Measurements from ENCODE around the gene TTC39C. TPM values are rescaled to one million over a fixed set of nuclear protein-coding genes. Genes with fewer than 3 reads are reported as not detected.

TTC39C gene
- total RNA-seq, 1 donor from 2014 or later, result 41.5 TPM

GRCh38 chr18:24089076-24089475, 74.5 kb downstream of the TTC39C start:
- DNase-seq, result no peak

DNA sequence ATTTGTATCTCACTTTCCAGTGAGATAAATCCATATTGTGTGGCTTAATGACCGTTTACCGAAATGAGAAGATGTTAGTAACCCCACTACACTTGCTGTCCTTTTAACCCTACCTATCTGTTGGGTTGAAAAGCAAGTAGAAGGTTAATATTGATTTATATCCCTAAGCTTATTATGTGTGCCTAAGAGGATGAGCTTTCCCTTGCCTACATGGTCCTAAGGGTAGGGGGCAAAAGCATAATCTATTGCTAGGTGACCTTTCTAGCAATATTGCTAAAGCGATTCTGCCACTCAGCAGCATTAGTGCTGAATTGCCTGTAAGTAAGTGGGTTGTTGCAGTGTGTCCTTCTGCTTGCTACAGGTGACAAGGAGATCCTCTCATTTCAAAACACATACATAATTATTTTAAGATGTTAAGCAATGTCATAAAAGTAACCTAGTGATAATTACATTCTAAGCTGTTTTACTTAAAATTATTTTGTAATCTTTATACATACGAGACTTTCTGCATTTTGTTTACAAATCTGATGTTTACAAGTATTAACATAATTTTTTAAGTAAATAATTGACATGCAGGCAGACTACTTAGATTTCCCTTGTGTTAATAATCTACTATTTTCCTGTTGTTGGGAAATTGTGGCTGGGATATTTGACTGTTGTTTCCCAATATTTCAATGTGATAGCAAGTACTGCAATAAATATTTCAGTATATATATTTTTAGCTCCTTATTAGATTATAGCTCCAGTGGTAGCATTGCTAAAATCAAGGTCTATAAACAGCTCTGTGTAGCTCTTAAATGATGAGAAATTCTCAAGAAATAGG, 75.2 kb downstream of the TTC39C start:
- DNase-seq, result no peak

- DNase-seq, result no peak
Observed at GRCh38 chr18:24090876-24091275, 76.3 kb downstream of the TTC39C start.

GRCh38 chr18:24094561-24094960, 80.0 kb downstream of the TTC39C start:
- DNase-seq, result no peak

DNA sequence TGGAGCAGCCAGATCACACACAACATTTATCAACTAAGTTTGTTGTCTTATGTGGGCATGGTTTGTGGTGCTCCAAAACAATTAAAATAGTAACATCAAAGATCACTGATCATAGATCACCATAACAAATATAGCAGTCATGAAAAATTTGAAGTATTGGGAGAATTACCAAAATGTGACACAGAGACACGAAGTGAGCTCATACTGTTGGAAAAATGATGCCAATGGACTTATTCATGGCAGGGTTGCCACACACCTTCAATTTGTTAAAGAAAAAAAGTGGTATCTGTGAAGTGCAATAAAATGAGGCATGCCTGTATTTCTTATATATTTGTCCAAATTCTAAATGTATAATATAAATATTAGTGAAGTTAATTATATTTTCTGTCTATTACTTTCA, 81.4 kb downstream of the TTC39C start:
- no peak for DNase-seq

DNA sequence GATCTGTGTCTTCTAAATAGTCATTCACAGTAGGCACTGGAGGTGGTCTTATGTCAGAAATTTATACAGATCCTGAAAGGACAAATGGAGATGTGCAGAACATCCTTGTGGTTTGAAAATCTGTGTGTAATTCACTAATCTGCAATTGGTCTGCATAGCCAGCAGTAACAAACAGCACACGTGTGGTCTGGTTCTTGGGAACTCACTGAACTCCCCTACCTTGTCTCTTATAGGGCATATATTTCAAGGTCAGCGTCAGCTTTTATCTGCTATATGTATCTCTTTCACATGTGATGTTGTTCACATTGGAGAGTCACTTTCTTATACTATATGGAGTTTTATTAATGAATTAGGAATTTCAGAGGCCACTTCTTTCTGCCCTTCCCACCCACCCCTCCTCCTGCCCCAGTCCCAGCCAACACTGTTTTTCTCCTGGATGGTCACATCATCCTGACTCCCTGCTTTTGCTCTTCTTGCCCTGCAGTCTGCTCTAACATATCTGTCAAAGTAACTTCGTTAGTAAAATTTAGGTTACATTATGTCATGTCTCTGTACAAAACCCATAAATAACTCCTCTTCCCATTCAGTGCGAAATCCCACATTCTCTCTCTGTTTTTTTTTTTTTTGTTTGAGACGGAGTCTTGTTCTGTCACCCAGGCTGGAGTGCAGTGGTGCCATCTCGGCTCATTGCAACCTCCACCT, 88.9 kb downstream of the TTC39C start:
- DNase-seq, result no peak

DNA sequence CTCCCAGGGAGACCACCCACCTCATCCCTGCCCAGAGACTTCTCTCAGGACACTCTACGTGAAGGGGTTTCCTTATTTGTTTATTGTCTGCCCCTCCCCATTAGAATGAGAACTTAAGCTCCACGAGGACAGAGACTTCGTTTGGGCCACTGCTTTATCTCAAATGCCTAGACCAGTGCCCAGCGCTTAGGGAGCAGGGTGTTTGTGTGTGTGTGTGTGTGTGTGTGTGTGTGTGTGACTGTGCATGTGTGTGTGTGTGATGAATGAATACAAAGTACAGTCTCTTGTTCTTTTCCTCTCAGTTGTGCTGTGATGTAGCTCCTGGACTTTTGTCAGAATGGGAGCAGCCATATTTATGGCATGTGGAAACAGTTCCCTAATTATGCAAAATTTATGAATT, 89.9 kb downstream of the TTC39C start:
- DNase-seq, result no peak

DNA sequence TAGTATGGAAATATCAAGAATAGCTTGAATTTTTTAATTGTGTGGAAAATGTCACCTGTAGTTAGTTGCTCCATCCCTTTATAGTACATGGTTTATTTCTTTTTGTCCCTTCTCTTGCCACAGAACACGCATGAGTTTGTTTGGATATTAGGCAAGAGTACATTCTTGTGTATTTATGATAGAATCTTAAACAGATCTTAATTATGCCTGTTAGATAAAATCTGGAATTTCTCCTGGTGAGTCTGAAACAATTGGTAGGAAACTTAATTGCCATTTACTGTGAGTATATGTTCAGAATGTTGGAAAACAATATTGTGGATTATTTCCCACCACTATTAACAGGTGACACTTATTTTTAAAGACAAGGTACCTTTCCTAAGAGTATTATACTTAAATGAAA, 94.1 kb downstream of the TTC39C start:
- DNase-seq, result no peak

DNA sequence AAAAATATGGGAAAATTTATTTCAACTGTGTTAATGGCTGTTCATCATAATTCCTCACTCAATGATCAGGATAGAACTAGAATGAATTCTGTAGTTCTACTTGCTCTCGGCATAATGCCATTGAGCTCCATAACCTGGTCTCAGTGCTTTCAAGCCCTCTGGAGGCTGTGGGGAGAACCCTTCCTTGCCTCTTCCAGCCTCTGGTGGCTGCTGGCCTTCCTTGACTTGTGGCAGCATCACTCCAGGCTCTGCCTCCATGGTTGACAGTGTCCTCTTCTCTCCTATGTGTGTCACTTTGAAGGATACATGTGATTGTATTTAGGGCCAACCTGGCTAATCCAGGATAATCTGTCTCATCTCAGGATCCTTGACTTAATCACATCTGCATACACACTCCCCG, 97.4 kb downstream of the TTC39C start:
- no peak for DNase-seq

- DNase-seq, result no peak
Observed at GRCh38 chr18:24112464-24112863, 97.9 kb downstream of the TTC39C start.

DNA sequence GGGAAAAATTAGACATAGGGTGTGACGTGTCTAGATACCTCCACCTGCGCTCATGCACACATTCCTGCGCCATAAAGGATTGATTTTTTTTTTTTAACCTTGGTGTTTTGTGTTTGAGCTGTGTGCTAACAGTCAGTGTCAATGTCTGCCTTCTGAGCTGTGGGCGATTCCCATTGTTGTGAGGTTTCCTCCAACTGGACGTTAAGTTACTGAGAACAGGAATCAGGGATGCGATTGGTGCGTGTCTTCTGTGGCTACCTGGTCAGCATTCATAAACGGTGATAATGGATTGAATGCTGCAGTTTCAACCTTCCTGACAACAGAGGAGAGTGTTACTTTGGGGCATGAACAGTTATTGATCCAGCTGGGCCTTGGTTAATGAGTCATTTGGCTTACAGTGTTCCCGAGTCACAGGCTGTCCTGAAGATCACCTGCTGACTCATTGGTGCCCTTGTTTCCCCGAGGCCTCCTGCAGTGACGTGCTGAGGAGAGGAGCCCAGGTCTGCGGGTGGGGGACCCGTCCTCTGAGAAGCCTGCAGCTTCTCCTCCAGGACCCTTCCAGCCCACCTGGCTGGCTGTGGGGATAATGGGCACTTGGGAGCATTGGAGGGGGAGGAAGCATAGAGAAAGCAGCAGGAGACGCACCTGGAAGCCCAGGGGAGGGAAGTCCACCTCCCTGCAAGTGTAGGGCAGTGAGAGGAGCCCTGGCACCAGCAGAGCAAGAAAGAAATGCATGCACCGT, 98.5 kb downstream of the TTC39C start:
- DNase-seq, result no peak

DNA sequence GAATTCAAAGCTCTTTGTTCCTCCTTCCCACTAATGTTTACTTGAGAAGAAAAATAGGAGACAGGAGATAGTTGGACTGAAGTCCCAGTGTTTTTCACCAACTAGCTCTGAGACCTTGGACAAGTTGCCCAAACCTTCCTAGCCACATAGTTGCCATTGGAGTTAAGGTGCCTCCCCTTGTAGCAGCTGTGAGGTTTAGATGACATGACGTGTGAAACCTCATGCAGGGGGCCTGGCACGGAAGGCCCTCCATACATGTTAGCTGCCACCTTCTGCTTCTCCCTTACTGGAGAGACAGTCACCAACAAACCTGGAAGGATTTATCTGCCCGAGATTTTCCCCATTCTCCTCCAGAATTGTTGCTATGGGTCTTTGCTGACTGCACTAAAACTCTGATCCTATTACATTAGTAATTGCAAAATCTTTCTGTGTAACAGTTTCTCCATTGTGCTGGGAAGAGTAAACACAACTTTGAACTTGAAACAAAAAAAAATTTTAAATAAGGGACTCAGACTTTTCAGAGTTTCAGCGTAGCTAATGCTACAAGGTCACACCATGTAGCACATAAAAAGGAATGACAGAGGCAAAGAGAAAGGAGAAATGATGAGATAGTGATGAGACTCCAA, 100.5 kb downstream of the TTC39C start:
- DNase-seq, result no peak

GRCh38 chr18:24115628-24116027, 101.1 kb downstream of the TTC39C start:
- no peak for DNase-seq

- DNase-seq, result peak; percentile 7
Observed at GRCh38 chr18:24118750-24119577, 104.4 kb downstream of the TTC39C start.

- no peak for DNase-seq
Observed at GRCh38 chr18:24120676-24121075, 106.1 kb downstream of the TTC39C start.

DNA sequence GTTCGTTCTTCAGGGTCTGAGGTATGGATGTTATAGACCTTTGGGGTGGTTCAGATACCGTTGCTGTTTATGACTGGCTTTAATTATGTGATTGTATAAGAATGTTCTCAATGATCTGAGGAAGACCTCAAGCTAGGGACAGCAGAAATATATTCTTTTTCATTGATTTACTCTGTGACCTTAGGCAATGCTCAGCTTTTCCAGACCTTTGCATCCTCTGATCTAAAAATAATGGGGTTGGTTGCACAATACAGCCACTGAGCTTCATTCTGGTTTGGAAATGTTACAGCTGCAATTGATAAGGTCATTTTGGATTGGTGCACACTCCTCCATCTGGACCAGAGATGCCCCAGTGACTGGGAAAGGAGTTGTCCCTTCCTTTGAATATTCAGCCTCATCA, 107.1 kb downstream of the TTC39C start:
- no peak for DNase-seq

GRCh38 chr18:24126155-24126961, 111.8 kb downstream of the TTC39C start:
- no peak for DNase-seq

GRCh38 chr18:24127735-24128134, 113.2 kb downstream of the TTC39C start:
- no peak for DNase-seq

DNA sequence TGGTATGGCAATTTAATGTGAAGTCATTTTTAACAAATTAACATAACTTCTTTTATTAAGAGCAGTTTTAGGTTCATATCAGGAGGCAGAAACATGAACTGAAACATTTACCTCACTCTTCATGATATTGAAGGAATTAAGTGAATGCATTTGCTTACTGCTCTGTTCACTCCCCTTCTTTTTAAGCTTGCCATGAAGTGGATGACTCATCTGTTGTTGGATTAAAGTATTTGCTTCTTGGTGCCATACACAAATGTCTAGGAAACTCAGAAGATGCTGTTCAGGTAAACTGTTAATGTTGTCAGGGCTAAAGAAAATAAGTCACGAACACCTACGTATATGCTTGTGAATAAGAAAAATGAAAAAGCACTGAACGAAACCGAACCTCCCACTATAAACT, 114.1 kb downstream of the TTC39C start:
- DNase-seq, result no peak

DNA sequence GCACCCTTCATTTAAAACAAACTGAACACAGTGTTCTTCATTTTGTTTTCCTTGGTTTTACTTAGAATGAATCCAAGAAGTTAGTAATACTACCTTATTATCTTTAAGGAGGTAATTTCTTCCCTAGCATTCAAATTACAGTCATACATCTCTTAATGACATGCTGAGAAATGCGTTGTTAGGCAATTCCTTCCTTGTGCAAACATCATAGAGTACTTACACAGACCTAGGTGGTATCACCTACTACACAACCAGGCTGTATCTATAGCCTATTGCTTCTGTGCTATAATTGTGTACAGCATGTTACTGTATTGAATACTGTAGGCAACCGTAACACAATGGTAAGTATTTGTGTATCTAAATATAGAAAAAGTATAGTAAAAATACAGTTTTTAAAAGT, 115.9 kb downstream of the TTC39C start:
- DNase-seq, result no peak

DNA sequence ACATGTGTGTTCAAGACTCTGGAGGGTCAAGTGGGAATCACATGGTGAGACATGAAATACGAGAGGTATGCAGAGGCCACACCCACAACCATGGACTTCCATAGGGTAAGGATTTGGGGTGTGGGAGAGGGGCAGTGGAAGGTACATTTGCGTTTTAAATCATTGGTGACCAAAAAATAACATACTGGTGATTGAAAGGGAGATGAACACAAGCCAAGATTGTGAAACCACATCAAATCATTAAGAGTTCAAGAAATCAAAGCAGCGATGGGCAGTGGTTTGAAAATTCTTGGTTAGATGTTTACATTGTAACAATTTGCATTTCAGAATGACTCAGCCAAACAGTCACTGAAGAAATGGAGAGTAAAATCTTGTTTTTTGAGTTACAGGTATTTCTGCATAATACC, 122.4 kb downstream of the TTC39C start:
- no peak for DNase-seq
